Measurements from ENCODE around the gene ATP1A3. TPM values are rescaled to one million over a fixed set of nuclear protein-coding genes. Genes with fewer than 3 reads are reported as not detected.

The ATP1A3 gene
- total RNA-seq, 2 experiments from 2014 or later: 3.2 to 4.6 TPM

DNA sequence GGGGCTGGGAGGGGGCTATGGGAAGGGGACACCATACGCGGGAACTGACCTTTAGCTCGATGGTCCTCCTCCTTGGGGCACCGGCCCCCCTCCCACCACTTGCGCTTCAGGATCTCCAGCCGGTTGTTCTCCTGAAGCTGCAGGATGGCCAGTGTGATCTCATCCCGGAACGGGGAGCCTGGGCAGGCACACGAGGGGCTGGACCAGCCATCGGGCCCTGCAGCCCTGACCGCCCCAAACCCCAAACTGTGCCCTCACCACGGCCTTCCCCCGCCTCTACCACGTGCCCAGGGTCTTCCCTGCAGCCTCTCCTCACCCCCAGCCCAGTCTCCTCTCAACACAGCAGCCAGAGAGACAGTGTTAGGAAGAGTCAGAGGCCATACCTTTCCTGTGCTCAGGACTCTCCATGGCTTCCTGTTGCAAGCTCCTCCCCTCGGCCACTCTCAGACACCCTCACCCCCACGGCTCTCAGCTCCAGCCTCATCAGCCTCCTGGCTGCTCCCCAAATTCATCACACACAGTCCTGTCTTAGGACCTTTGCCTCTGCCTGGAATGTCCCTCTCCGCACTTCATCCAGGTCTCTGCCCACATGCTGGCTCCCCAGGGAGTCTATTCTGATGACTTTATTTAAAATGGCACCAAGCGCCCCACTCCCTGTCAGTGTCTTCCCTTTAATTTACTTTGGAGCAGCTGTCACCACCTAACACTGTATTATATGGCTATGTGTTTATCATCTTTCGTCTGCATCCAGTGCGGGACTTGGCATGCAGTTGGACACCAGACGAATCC lies 9.7 kb upstream of the ATP1A3 start:
- Histone ChIP-seq H3K36me3 (ENCODE audit: insufficient read depth, low read length) (no peaks in the 10 kb centered on the region), H3K27ac (ENCODE audit: low read depth in 1 of 2, low read length in 2 of 2) (no peak overlapping the region), H3K4me1 (ENCODE audit: insufficient read depth, low read length) (no peaks in the 10 kb centered on the region), H3K4me3 (ENCODE audit: low read length) (no peak overlapping the region), H3K27me3 (ENCODE audit: control insufficient read depth in 1 of 2, insufficient read depth in 2 of 2, low read length in 2 of 2) (peaks cover 13 to 34% of the 10 kb centered on the region in 2 experiments), H3K9me3 (ENCODE audit: control insufficient read depth in 1 of 2, insufficient read depth in 1 of 2, low read length in 2 of 2) (no peaks in the 10 kb centered on the region)
- TF ChIP-seq CTCF (IDR thresholded peaks at IDR 0.05): no peak
- ChIA-PET POLR2A (no interaction called here), CTCF (no interaction called here)
- intact Hi-C loops (cut with DNase I, micrococcal nuclease): loop anchor here in 1 of 2 experiments (10.0 kb wide), 1 partner anchor 279 kb away; no protein-coding TSS in a partner anchor
- Mint-ChIP-seq H3K27ac (no peak overlapping the region), H3K9me3 (no peaks in the 10 kb centered on the region), H3K36me3 (ENCODE audit: low read depth) (no peaks in the 10 kb centered on the region), H3K4me1 (ENCODE audit: low read depth) (no peaks in the 10 kb centered on the region), H3K27me3 (peaks cover 56% of the 10 kb centered on the region), H3K4me3 (no peak overlapping the region)
- no peak for ATAC-seq (ENCODE audit: poor library complexity)
- DNase-seq: no peak

GRCh38 chr19:41999878-42000208 lies 5.8 kb upstream of the ATP1A3 start:
- no peak for DNase-seq
- POLR2A ChIA-PET: no interaction called here
- Histone ChIP-seq H3K4me1 (ENCODE audit: insufficient read depth, low read length) (peaks cover 18% of the 10 kb centered on the region), H3K9me3 (ENCODE audit: control insufficient read depth in 1 of 2, insufficient read depth in 1 of 2, low read length in 2 of 2) (no peaks in the 10 kb centered on the region), H3K4me3 (ENCODE audit: low read length) (no peak overlapping the region), H3K27me3 (ENCODE audit: control insufficient read depth in 1 of 2, insufficient read depth in 2 of 2, low read length in 2 of 2) (peaks cover 43 to 69% of the 10 kb centered on the region in 2 experiments), H3K27ac (ENCODE audit: low read depth in 1 of 2, low read length in 2 of 2) (no peak overlapping the region), H3K36me3 (ENCODE audit: insufficient read depth, low read length) (no peaks in the 10 kb centered on the region)
- Mint-ChIP-seq H3K36me3 (ENCODE audit: low read depth) (no peaks in the 10 kb centered on the region), H3K4me1 (ENCODE audit: low read depth) (peaks cover 29% of the 10 kb centered on the region), H3K4me3 (no peak overlapping the region), H3K27me3 (peaks cover 79% of the 10 kb centered on the region), H3K27ac (no peak overlapping the region), H3K9me3 (no peaks in the 10 kb centered on the region)
- intact Hi-C loops (cut with DNase I, micrococcal nuclease): loop anchor here in 1 of 2 experiments (10.0 kb wide), 1 partner anchor 275 kb away; no protein-coding TSS in a partner anchor
- ATAC-seq (ENCODE audit: poor library complexity): no peak
- CTCF ChIA-PET: no interaction called here
- no peak for TF ChIP-seq CTCF (IDR thresholded peaks at IDR 0.05)

DNA sequence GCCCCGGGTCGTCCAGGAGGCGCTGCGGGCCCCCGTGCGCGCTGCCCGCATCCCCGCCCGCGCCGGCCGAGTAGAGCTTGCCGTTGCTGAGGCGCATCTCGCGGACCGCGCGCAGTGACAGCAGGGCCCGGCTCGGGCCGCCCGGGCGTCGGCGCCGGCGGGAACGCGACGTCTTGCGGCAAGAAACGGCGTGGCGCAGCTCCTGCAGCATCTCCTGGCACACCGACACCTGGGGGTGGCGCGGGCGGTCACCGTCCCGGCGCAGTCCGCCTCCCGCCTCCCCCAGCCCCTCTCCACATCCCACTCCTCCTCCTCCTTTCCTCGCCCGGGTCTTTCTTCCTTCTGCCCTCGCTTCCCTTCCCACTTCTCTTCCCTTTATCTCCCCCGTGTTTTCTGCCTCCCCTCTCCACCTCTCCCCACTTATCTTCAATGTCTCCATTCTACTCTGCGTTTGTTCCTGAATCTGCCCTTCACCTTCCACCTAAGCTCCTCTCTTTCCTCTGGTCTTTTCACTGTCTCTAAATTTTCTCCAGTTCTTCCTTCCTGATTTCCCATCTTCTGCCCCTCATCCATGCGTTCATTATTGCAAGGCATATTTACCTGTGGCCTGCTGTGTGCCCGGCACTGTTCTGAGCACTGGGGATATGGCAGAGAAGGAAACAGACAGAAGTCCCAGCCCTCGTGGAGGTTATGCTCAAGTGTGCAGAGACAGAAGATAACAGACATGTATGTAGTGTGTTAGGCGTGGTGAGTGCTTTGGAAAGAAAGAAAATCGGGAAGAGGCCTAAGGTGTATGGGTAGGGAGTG lies 5.2 kb upstream of the ATP1A3 start:
- Mint-ChIP-seq H3K27me3 (peaks cover 82% of the 10 kb centered on the region), H3K4me3 (peak overlapping the region; percentile 63), H3K36me3 (ENCODE audit: low read depth) (no peaks in the 10 kb centered on the region), H3K27ac (no peak overlapping the region), H3K4me1 (ENCODE audit: low read depth) (peaks cover 33% of the 10 kb centered on the region), H3K9me3 (no peaks in the 10 kb centered on the region)
- intact Hi-C loops (cut with DNase I, micrococcal nuclease): no loop called here
- Histone ChIP-seq H3K27ac (ENCODE audit: low read depth in 1 of 2, low read length in 2 of 2) (no peak overlapping the region), H3K4me3 (ENCODE audit: low read length) (no peak overlapping the region), H3K9me3 (ENCODE audit: control insufficient read depth in 1 of 2, insufficient read depth in 1 of 2, low read length in 2 of 2) (no peaks in the 10 kb centered on the region), H3K36me3 (ENCODE audit: insufficient read depth, low read length) (no peaks in the 10 kb centered on the region), H3K4me1 (ENCODE audit: insufficient read depth, low read length) (peaks cover 23% of the 10 kb centered on the region), H3K27me3 (ENCODE audit: control insufficient read depth in 1 of 2, insufficient read depth in 2 of 2, low read length in 2 of 2) (peaks cover 47 to 73% of the 10 kb centered on the region in 2 experiments)
- POLR2A ChIA-PET: no interaction called here
- DNase-seq: peak in 3 of 14 experiments; percentile 6 to 42 (median 13)
- no peak for TF ChIP-seq CTCF (IDR thresholded peaks at IDR 0.05)
- CTCF ChIA-PET: no interaction called here
- no peak for ATAC-seq (ENCODE audit: poor library complexity)

Data from CD4-positive, alpha-beta T cell (primary cell).